A673 (cell line): ENCODE data around the gene NDUFS7. TPM values are rescaled to one million over a fixed set of nuclear protein-coding genes. Genes with fewer than 3 reads are reported as not detected.

Source experiments
- BruUV-seq: library from RNA; stranded (reverse); fragments of 400-500 nt; replicated peaks from 2 replicates; lab custom pipeline; 2021; lab: Mats Ljungman, UMichigan
- CTCF ChIA-PET: fragments of 300-600 bp; sonication (Branson Sonifier 250); formaldehyde crosslinking; loops from one replicate; lab custom pipeline; 2022; ENCODE audit warnings: antibody characterized with exemption; lab: Charles Lee
- POLR2A ChIA-PET: fragments of 300-600 bp; sonication (Branson Sonifier 250); formaldehyde crosslinking; loops from one replicate; lab custom pipeline; 2022; ENCODE audit warnings: antibody characterized with exemption; ENCODE audit not compliant: low non-redundant PET; lab: Charles Lee
- DNase-seq: peaks from one replicate; pipeline ENCODE4 v3.0.0-alpha.2; 2015; ENCODE audit warnings: low spot score
- H3K27ac ChIP-seq: fragments of 200-600 bp; sonication (generic); 2 replicates; pipeline ENCODE4 v1.5.1; 2016; ENCODE audit warnings: mixed run types, low read depth, mild to moderate bottlenecking, mixed read lengths, antibody characterized with exemption, low read length; ENCODE audit not compliant: poor library complexity, severe bottlenecking
- H3K27me3 ChIP-seq: fragments of 200-600 bp; sonication (generic); replicated peaks from 2 replicates; pipeline ENCODE4 v1.6.1; 2017; ENCODE audit warnings: mixed run types, low read depth, mild to moderate bottlenecking, mixed read lengths, antibody characterized with exemption, low read length; ENCODE audit not compliant: insufficient read depth, poor library complexity
- H3K36me3 ChIP-seq: fragments of 200-600 bp; sonication (generic); 2 replicates; pipeline ENCODE4 v1.6.1; 2016; ENCODE audit warnings: mixed run types, mild to moderate bottlenecking, mixed read lengths, antibody characterized with exemption, low read length; ENCODE audit not compliant: insufficient read depth, poor library complexity, severe bottlenecking
- H3K4me1 ChIP-seq: fragments of 200-600 bp; sonication (generic); 2 replicates; pipeline ENCODE4 v1.6.1; 2017; ENCODE audit warnings: mixed run types, mild to moderate bottlenecking, mixed read lengths, antibody characterized with exemption, low read length; ENCODE audit not compliant: insufficient read depth, poor library complexity, severe bottlenecking
- H3K4me3 ChIP-seq: fragments of 200-600 bp; sonication (generic); 2 replicates; pipeline ENCODE4 v1.5.1; 2016; ENCODE audit warnings: low read depth, mixed run types, mild to moderate bottlenecking, mixed read lengths, low read length; ENCODE audit not compliant: poor library complexity, severe bottlenecking
- H3K9me3 ChIP-seq: fragments of 200-600 bp; sonication (generic); 2 replicates; pipeline ENCODE4 v1.6.1; 2016; ENCODE audit warnings: mixed run types, low read depth, mild to moderate bottlenecking, mixed read lengths, antibody characterized with exemption, low read length; ENCODE audit not compliant: poor library complexity, severe bottlenecking
- EZH2 ChIP-seq: fragments of 200-600 bp; sonication (generic); IDR thresholded peaks from 2 replicates; pipeline ENCODE4 v1.6.1; 2017; ENCODE audit warnings: borderline replicate concordance, low read depth, mild to moderate bottlenecking, mixed read lengths, antibody characterized with exemption, low read length; ENCODE audit not compliant: poor library complexity, severe bottlenecking
- intact Hi-C: fragments of 100-400 bp; cut with micrococcal nuclease; formaldehyde crosslinking; loops from one replicate; pipeline ENCODE4 v1.10.0; 2022; ENCODE audit not compliant: unreplicated experiment
- total RNA-seq: library from RNA; stranded (reverse); gene quantifications from 2 replicates; pipeline ENCODE4 v1.2.3, GENCODE V29; 2021
- TF ChIP-seq, protein P1 (sequence below): fragments of 300-800, 200-600 bp; sonication (generic); conservative IDR thresholded peaks from 2 replicates; pipeline ENCODE4 v1.5.1; 2017; ENCODE audit warnings: low read depth, mild to moderate bottlenecking, antibody characterized with exemption, low read length, moderate library complexity, mixed read lengths

The NDUFS7 gene
- total RNA-seq, 1 experiment from 2014 or later = 101 TPM

GRCh38 chr19:1387684-1388636 is 4.3 kb downstream of the NDUFS7 start:
- no TSS peak for BruUV-seq
- TF ChIP-seq, protein P1, sequence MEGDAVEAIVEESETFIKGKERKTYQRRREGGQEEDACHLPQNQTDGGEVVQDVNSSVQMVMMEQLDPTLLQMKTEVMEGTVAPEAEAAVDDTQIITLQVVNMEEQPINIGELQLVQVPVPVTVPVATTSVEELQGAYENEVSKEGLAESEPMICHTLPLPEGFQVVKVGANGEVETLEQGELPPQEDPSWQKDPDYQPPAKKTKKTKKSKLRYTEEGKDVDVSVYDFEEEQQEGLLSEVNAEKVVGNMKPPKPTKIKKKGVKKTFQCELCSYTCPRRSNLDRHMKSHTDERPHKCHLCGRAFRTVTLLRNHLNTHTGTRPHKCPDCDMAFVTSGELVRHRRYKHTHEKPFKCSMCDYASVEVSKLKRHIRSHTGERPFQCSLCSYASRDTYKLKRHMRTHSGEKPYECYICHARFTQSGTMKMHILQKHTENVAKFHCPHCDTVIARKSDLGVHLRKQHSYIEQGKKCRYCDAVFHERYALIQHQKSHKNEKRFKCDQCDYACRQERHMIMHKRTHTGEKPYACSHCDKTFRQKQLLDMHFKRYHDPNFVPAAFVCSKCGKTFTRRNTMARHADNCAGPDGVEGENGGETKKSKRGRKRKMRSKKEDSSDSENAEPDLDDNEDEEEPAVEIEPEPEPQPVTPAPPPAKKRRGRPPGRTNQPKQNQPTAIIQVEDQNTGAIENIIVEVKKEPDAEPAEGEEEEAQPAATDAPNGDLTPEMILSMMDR = no peak
- no peak for TF ChIP-seq EZH2
- CTCF ChIA-PET = interaction anchor here (0.5 kb wide), 1 partner anchor 58 kb away, joined by 10 read pairs; no protein-coding TSS in a partner anchor
- POLR2A ChIA-PET = no interaction called here
- Histone ChIP-seq H3K9me3 (no peaks in the 10 kb centered on the region), H3K27me3 (no peaks in the 10 kb centered on the region), H3K36me3 (peaks cover 17% of the 10 kb centered on the region), H3K4me1 (no peaks in the 10 kb centered on the region), H3K4me3 (no peak overlapping the region), H3K27ac (no peak overlapping the region)
- intact Hi-C loops = no loop called here
- DNase-seq = no peak

DNA sequence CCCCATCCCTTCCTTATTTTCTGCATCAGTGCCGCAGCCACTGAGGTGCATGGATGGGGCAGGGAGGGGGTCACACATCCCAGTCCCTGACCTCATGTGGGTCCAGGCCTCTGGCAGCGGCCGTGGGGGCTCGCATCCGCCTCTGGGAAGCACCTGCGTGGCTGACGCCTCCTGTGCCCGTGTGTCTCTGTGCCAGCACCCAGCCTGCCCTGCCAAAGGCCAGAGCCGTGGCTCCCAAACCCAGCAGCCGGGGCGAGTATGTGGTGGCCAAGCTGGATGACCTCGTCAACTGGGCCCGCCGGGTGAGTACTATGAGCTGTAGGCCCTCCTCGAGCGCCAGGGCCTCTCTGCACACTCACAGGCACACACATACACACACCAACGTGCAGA is 4.9 kb downstream of the NDUFS7 start:
- Histone ChIP-seq H3K9me3 (no peaks in the 10 kb centered on the region), H3K27ac (no peak overlapping the region), H3K4me3 (no peak overlapping the region), H3K36me3 (peaks cover 17% of the 10 kb centered on the region), H3K4me1 (no peaks in the 10 kb centered on the region), H3K27me3 (no peaks in the 10 kb centered on the region)
- BruUV-seq = no TSS peak
- TF ChIP-seq, protein P1 = no peak
- no peak for TF ChIP-seq EZH2
- CTCF ChIA-PET = no interaction called here
- intact Hi-C loops = no loop called here
- no peak for DNase-seq
- POLR2A ChIA-PET = no interaction called here

GRCh38 chr19:1389033-1389940 is 5.6 kb downstream of the NDUFS7 start:
- TF ChIP-seq, protein P1 = no peak
- no peak for TF ChIP-seq EZH2
- no peak overlapping the region for H3K4me3 ChIP-seq
- H3K36me3 ChIP-seq = peaks cover 17% of the 10 kb centered on the region
- H3K27ac ChIP-seq = no peak overlapping the region
- H3K9me3 ChIP-seq = no peaks in the 10 kb centered on the region
- ChIA-PET POLR2A (no interaction called here), CTCF (no interaction called here)
- no peaks in the 10 kb centered on the region for H3K4me1 ChIP-seq
- DNase-seq = no peak
- H3K27me3 ChIP-seq = no peaks in the 10 kb centered on the region
- intact Hi-C loops = no loop called here
- no TSS peak for BruUV-seq
